TTC549 (cell line): ENCODE results near the gene UTS2.

Source experiments
- FAIRE-seq: peaks from 2 replicates; lab custom pipeline; 2012; peaks lifted over from hg19 to GRCh38; lab: Jason Lieb, UNC

Gene UTS2, protein sequence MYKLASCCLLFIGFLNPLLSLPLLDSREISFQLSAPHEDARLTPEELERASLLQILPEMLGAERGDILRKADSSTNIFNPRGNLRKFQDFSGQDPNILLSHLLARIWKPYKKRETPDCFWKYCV

GRCh38 chr1:7852804-7853683, at the start of gene UTS2:
TSS of gene UTS2 (minus strand) at chr1:7853065. CDS start at chr1:7853003, 62 bp downstream.
- FAIRE-seq, result no peak

DNA sequence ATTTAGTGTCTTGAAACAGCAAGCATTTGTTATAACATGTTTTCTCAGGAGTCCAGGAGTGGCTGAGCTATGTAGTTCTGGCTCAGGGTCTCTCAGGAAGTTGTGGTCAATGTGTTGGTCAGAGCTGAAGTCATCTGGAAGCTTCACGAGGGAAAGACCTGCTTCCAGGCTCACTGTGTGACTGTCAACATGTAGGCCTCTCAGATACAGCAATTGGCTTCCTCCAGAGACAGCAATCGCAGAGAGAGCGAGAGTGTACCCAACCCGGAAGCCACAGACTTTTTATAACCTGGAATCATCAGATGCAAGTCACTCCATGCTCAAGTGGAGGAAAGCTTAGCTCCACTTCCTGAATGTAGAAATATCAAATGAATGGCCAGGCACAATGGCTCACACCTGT, 46.9 kb upstream of the UTS2 start:
- no peak for FAIRE-seq

DNA sequence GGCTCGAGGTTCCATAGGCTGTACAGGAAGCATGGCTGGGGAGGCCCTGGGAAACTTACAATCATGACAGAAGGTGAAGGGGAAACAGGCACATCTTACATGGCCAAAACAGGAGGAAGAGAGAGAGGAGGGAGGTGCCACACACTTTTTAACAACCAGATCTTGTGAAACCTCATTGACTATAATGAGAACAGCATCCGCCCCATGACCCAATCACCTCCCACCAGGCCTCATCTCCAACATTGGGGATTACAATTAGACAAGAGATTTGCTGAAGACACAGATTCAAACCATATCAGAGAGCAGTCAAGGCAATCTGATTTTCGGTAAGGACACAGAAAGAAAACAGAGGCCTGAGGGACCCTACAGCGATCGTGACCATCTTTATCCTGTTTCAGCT, 46.1 kb upstream of the UTS2 start:
- FAIRE-seq, result no peak

DNA sequence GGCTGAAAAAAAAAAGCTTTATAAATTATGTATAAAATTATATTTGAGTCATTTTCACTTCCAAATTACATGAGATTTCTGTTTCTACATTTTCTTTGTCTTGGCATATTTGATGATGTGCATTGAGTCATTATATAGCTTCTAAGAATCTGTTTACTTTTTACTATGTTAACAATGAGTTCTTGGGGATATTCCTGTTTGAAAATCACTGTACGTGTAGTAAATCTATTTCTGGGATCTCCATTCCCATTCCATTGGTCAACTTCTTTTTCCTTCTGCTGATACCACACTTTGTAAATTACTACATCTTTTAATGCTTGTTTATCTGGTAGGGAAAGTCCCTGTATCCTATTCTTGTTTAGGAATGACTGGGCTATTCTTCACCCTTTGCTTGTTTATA, 44.1 kb upstream of the UTS2 start:
- FAIRE-seq, result no peak

- no peak for FAIRE-seq
Measured at GRCh38 chr1:7893529-7894180, 40.8 kb upstream of the UTS2 start.

DNA sequence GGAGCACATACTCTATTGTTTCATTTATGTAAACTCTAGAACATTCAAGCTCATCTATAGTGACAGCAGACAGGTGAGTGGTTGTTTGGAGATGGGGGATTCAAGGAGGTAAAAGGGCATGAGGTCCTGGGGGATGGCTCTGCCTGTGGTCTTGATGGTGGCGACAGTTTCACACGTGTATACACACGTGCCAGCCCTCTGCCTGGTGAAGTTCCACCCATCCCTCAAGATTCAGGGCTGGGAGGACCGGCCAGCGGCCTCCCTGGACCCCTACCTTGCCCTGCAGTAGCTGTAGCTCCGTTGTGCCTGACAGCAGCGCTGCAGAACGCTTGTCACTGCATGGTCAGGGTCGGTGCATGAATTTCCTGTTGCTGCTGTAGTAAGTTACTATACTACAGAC, 38.9 kb upstream of the UTS2 start:
- FAIRE-seq, result no peak

- no peak for FAIRE-seq
Measured at GRCh38 chr1:7890853-7891252, 38.0 kb upstream of the UTS2 start.

DNA sequence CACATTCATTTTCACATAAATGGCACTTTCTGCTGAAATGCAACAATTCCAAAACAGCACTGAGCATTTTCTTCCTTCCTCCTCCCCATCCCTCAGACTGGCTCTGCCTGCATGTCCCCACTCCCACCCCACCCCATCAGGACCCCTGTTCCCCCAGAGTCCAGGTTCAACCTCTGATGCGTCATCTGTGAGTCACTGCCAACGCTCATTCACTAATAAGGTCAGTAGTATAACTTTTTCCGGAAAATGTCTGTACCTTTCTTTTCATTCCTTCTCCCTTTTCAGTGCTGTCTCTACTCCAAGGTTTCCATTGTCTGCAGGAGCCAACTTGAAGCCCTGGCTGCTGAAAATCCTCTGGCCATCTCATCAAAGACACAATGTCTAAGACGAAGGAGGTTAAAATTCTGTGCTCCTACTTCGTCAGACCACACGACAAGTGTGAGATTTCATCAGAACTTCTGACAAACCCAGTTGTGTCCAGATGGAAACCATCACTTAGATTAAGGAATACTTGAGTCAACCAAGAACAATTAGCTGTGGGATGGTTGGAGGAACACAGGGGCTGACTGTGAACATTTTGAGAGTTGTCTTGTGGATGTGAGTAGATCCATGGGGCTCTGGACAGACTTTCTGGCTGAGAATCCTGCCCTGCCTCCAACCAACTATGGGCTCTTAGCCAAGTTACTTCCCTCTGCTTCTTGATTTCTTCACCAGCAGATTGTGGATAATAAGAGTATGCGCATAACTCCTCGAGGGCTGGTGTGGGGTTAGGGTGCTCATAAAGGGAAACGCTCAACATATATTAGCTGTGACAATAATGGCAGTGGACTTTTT, 35.6 kb upstream of the UTS2 start:
- FAIRE-seq, result no peak

GRCh38 chr1:7886405-7886745, 33.5 kb upstream of the UTS2 start:
- no peak for FAIRE-seq

GRCh38 chr1:7885513-7886404, 32.9 kb upstream of the UTS2 start:
- no peak for FAIRE-seq

DNA sequence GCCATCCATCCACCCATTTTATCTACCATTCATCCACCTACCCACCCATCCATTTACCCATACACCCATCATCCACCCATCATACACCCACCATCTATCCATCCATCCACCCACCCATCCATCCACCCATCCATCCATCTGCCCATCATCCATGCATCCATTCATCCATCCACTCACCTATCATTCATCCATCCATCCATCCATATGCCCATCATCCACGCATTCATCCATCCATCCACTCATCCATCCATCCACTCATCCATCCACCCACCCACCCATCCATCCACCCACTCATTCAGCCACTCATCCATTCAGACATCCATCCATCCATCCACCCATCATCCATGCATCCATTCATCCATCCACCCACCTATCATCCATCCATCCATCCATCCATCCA, 31.9 kb upstream of the UTS2 start:
- FAIRE-seq, result no peak

DNA sequence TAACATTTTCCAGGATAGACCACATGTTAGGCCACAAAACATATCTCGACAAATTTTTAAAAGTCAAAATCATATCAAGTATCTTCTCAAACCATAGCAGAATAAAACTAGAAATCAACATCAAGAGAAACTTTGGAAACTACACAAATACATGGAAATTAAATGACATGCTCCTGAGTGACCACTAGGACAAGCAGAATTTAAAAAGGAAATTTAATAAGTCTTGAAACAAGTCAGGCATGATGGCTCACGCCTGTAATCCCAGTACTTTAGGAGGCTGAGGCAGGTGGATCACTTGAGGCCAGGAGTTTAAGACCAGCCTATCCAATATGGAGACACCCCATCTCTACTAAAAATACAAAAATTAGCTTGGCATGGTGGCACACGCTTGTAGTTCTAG, 26.4 kb upstream of the UTS2 start:
- no peak for FAIRE-seq

GRCh38 chr1:7878027-7878426, 25.2 kb upstream of the UTS2 start:
- FAIRE-seq, result no peak

- no peak for FAIRE-seq
Measured at GRCh38 chr1:7873801-7874795, 21.2 kb upstream of the UTS2 start.

DNA sequence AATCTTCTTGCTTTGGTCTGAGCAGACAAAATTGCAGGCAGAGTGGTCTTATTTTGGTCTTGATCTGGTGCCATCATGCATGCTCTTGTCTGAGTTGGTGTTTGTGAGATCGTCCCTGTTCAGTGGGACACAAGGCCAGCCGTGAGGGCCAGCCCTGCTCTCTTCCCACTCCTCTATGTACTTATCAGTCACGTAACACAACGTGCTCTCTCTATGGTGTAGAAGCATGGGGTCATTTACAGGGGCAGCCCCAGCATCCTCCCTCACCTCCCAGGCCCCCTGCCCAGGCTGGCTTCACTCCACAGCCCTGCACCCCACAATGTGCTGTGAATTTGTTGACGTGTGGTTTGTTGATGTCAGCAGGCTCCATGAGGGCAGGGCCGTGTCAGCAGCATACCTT, 18.3 kb upstream of the UTS2 start:
- no peak for FAIRE-seq

GRCh38 chr1:7869136-7869920, 16.5 kb upstream of the UTS2 start:
- FAIRE-seq, result no peak

DNA sequence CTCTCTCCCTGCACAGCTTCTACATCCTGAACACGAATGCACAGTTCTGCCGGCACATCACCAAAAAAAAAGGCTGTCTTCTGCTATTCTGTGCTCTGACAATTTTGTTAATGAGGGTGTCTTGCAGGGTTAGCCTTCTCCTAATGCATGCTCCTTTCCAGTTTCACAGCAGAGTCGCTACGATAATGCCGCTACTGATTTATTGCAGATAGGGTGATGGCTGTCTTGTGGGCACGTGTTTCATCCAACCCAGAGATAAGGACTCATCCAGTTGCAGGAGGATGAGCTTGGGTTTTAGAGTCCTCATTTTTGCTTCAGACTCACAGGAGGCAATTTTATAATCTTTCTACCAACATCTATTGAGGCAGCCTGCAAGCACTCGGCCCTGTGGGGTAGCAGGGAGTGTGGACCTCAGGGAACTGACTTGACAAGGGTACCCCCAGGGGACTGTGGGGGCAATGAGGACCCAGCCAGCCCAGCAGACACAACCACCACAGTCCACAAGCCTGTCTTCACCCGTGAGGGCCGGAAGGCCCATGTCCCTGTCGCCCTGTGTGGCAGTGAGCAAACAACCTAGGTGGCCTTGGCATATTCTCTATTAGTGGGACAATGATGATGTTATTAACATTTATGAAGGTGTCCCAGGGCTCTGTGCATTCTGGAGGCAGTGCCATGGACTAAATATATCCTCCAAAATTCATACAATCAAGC, 15.4 kb upstream of the UTS2 start:
- FAIRE-seq, result no peak

DNA sequence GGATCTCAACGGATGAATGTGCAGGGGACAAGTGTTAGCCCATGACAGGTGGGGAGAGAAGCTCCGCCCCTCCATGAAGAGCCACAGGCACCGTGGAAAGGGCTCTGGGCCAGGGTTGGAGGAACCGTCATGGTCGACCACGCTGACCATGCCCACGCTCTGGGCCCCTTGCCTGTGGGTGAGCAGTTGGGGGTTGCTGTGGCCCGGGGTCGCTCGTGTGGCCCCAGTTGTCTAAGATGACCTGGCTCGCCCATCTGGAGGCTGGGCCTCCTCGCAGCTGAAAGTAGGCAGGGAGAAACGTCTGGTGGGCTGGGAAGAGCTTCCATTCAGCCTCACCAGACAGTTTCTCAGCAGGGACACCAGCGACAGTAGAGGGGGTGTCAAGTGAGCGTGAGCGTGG, 13.1 kb upstream of the UTS2 start:
- no peak for FAIRE-seq

- FAIRE-seq, result no peak
Measured at GRCh38 chr1:7863756-7864328, 11.0 kb upstream of the UTS2 start.
